HG03196 (cell line): ENCODE results near the gene BCR.

Experiments
- ATAC-seq: cut with Tn5 transposase; IDR thresholded peaks from one replicate; pipeline ENCODE4 v1.9.1; 2021; ENCODE audit not compliant: unreplicated experiment

BCR gene

GRCh38 chr22:23242473-23243001, 62.2 kb downstream of the BCR start:
- no peak for ATAC-seq

DNA sequence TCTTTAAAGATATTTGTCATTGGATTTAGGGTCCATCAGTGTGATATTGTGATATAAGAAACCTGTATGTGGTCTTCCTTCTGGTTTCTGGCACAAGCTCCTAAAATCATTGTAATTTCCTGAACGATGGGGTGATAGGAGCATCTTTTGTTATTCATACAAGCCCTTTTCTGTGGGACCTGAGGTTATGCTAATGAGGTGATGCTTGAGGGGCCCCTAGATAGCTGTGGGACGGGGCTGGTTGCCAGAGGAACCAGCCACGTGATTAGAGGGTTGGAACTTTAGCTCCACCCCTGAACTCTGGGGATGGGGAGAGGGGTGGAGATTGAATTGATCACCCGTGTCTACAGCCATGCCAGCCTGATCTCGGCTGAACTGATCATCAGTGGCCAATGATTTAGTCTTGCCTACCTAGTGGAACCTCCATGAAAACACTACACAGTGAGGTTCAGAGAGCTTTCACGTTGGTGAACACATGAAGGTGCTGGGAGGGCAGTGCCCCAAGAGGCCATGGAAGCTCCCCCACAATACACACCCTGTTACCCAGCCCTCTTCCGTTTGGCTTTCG, 62.8 kb downstream of the BCR start:
- no peak for ATAC-seq

DNA sequence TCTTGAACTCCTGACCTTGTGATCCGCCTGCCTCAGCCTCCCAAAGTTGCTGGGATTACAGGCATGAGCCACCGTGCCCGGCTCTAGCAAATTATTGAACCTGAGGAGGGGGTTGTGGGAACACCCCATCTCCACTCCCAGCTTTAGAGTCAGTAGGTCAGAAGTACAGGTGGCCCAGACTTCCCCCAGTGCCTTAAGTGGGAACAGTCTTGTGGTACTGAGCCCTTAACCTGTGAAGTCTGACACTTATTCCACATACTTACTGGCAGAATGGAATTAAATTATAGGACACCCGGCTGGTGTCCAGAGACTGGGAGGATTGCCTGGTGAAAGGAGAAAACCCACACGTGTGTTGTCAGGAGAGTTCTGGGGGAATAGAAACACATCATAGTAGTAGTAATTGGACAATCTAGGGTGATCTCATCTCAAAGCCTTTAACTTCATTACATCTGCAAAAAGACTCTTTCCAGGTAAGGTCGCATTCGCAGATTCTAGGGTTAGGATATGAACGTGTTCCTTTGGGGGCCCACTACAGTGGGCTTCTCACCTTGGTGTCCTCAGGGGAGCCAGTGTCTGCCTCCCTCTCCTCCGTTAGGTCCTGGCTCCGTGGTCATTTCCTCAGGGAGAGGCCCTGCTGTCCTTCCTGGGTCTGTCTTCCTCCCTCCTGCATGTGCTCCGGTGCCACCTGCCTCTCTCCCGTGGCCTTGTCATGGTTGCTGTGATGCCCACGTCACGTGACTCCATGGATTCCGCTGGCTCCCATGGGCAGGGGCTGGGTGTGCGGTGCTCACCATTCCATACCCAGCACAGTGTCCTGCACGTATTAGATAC, 63.8 kb downstream of the BCR start:
- ATAC-seq: no peak

GRCh38 chr22:23244690-23245044, 64.4 kb downstream of the BCR start:
- no peak for ATAC-seq

GRCh38 chr22:23245045-23245798, 64.9 kb downstream of the BCR start:
- no peak for ATAC-seq

- no peak for ATAC-seq
Observed at GRCh38 chr22:23245799-23246136, 65.5 kb downstream of the BCR start.

GRCh38 chr22:23246982-23247766, 66.9 kb downstream of the BCR start:
- ATAC-seq: no peak

- ATAC-seq: no peak
Observed at GRCh38 chr22:23248583-23248982, 68.3 kb downstream of the BCR start.

GRCh38 chr22:23250056-23250784, 69.9 kb downstream of the BCR start:
- ATAC-seq: no peak

DNA sequence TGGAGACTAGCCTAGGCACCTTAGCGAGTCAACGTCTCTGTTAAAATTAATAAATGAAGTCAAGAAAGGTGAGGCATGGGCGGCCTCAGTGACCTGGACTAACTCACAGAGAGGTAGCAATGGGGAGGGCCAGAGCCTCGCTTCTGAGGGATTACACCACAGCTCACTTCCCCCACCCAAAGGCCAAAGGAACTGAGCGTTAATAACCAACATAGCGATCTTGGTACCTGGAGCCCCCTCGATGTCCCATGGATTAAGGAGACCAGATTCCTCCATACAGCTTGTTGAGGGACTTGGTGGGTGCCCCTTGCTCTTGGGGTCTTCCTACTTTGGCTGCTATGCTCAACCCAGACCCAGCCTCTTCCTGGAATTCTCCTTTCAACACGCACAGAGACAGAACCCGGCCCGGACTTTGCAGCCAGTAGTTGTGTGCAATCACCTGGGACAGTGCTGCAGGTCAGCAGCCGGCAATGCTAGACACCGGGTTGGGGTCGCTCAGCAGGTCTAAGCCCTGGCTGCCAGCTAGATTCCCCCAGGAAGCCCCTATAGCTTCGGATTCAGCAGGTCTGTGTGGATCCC, 70.6 kb downstream of the BCR start:
- no peak for ATAC-seq

- no peak for ATAC-seq
Observed at GRCh38 chr22:23251445-23252093, 71.3 kb downstream of the BCR start.

DNA sequence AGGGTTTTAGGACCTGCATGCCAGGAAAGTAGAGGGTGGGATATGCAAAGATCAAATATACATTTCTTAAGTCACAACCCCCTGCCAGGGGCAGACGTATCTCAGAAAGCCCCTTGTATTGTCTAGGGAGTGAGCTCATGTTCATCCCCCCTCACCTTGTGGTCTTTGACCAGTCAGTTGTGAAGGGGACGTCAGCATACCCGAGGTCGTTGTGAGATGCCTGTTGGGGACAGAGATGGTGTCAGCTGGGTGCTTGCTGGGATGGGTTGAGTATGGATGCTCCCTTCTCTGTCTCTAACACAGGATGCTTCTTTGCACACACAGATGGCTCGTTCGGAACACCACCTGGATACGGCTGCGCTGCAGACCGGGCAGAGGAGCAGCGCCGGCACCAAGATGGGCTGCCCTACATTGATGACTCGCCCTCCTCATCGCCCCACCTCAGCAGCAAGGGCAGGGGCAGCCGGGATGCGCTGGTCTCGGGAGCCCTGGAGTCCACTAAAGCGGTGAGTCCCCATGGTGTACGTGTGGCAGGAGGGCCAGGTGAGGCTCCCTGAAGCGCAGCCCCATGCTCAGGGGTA, 73.3 kb downstream of the BCR start:
- ATAC-seq: no peak

DNA sequence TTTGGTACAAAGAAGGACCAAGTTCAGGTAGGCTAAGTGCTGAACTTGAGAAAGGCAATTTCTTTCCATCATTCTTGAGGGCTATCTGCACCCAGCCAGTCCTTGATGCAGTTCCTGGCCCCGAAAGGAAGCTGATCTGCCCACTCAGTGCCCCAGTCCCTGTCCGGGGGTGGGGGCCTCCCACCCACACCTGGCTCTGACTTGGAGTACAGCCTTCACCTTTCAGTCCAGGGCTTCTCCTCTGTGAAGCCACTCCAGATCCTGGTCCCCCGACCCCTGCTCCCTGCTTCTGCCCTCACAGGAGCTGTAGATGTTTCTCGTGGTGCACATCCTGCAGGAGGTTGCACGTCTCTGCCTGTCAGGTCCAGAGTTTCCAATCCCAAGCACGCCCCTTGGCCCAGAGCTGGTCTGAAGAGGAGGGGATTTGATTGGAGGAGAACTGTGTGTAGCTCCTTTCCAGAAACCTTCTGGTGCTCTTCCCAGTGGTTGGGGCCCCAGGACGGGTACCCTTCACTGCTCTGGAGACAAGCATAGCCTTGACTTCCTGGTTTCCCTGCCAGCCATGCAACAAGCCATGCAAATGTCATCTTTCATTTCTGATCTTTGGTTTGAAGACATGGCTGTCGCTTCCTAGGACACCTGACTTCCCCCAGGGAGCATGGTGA, 75.3 kb downstream of the BCR start:
- no peak for ATAC-seq

DNA sequence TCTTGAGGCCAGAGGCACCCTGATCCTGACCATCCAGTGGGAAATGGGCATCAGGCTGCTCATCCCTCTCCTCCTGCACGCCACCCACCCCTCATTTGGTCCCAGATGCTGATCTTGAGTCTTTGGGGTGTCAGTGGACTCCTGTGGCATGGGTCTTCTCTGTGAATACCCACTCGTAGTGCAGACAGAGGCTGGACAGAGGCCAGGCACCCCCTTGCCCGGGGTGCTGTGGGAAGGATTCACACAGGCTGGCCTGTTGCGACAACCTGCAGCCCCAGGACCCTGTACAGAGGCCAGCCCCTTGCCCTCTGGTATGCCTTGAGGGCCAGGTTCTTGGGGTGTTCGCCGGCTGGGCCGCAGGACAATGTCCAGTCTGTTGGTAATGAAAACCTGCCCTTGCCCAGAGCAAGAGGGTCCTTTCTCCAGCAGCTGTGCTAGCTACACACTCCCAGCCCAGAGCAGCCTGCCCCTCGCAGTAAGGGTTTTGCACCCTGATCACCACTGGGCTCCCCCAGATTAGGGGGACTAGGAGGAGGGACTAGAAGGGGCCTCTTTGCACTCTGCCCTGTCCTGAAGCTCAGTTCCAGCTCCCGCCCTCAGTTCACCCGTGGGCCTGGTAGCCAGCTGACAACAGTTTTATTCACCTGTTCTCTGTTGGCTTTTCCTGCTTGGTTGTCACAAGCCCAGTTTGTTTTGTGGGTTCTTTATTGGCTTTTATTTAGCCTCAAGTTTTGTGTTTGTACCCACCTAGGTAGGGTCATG, 76.0 kb downstream of the BCR start:
- no peak for ATAC-seq

GRCh38 chr22:23256986-23257888, 76.9 kb downstream of the BCR start:
- ATAC-seq: no peak

DNA sequence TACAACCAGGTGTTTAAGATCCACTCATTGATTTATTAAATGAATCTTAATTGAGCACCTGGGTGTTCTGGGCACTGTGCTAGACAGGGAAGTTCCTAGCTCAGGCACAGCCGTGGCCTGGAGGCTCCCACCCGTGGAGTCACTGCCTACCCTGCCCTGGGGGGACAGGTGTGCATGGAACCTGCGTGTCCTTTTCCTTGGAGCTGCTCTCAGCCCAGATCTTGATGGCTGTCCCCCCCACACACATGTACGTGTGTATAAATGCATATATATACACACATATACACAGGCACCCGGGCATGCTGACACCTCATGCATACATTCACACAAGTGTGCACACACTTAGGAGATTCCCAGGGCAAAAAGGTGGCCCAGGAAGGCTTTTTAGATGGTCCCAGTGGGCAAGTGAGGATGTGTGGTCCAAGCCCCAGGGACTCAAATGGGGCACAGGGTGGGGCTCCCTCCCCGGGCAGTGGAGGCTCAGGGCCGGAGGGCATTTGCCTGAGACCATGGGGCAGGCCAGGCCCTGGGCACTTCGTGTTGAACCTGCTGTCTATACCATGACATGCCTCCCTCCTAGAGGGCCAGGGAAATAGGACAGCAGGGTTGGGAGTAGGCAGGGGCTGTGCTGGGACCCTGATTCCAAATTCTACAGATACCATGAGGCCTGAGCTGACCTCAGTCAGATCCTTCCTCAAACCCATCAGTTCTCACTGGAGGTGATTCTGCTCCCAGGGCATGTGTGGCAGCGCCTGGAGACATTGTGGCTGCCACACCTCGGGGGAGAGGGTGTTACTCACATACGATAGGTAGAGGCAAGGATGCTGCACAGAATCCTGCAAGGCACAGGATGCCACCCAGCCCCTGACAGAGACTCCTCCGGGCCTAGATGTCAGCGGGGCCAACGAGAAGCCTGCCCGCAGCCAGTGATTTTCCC, 77.8 kb downstream of the BCR start:
- ATAC-seq: no peak
